ENCODE measurements around the gene GLO1. TPM values are rescaled to one million over a fixed set of nuclear protein-coding genes. Genes with fewer than 3 reads are reported as not detected.
A peak's percentile ranks its signal among the peaks of the same experiment; 100 is the strongest.

GLO1 gene
- total RNA-seq, 2 donors from 2014 or later: 68.7 to 70.8 TPM

DNA sequence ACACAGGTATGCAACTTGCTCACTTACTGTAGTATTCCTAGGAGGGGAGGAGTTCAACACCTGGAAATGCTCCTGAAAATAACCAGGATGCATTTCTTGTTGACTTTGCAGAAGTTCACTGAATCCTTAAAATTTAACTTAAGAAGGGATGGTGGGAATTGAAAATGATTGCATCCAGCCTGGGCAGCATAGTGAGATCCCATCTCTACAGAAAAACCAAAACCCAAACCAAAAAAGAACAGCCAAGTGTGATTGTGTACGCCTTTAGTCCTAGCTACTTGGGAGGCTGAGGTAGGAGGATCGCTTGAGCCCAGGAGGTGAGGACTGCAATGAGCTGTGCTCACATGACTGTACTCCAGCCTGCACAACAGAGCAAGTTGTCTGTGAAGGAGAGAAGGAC, 13.9 kb upstream of the GLO1 start:
- Histone ChIP-seq H3K27ac (no peak overlapping the region), H3K9me3 (no peaks in the 10 kb centered on the region), H3K4me1 (no peaks in the 10 kb centered on the region), H3K4me3 (no peak overlapping the region), H3K9ac (ENCODE audit: low read depth in 2 of 2, low read length in 2 of 2) (no peak overlapping the region), H3K27me3 (peaks cover 16% of the 10 kb centered on the region), H3K36me3 (no peaks in the 10 kb centered on the region)
- TF ChIP-seq, protein P1, sequence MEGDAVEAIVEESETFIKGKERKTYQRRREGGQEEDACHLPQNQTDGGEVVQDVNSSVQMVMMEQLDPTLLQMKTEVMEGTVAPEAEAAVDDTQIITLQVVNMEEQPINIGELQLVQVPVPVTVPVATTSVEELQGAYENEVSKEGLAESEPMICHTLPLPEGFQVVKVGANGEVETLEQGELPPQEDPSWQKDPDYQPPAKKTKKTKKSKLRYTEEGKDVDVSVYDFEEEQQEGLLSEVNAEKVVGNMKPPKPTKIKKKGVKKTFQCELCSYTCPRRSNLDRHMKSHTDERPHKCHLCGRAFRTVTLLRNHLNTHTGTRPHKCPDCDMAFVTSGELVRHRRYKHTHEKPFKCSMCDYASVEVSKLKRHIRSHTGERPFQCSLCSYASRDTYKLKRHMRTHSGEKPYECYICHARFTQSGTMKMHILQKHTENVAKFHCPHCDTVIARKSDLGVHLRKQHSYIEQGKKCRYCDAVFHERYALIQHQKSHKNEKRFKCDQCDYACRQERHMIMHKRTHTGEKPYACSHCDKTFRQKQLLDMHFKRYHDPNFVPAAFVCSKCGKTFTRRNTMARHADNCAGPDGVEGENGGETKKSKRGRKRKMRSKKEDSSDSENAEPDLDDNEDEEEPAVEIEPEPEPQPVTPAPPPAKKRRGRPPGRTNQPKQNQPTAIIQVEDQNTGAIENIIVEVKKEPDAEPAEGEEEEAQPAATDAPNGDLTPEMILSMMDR (IDR thresholded peaks at IDR 0.05): no peak
- intact Hi-C loops (cut with DNase I): no loop called here
- DNase-seq: no peak

DNA sequence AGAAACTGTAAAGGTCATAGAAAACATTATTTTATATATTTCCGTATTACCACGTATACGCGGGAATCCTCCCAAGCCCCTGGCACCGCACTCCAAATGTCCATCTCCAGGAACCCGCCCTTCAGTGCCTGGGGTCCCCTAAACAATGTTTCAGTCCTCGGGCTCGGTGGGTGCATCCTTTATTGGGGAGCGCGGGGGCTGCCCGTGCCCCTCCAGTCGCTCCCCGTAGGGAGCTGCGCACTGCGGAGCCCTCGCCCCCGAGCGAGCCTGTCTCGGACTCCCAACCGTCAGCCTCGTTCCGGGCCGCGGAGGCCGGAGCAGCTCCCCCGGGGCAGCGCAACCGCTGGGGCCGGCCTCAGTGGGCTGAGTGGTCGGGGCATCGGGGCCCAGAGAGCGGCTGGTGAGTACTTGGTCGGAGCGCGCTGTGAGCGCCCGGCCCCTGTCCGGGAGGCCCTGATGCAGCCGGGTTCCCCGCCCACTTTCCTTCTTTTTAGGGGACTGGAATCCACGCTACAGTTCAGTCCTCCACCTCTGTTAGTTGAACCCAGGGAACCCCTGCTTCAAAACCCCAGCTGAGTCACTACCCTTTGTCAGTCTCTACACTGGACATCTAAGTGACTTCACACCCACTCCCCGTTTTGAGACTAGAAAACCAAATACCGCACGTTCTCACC, 12.2 kb upstream of the GLO1 start, which contains the start of gene DNAH8:
Gene DNAH8, plus strand, starts transcription at position 296 of the 674 bp plus-strand sequence. CDS start 7,499 bp downstream, outside the sequence.
- intact Hi-C loops (cut with DNase I): no loop called here
- H3K9me3 ChIP-seq: no peaks in the 10 kb centered on the region
- no peaks in the 10 kb centered on the region for H3K36me3 ChIP-seq
- no peak within 1 kb of the TSS for H3K27ac ChIP-seq
- H3K4me3 ChIP-seq: peak within 1 kb of the TSS; percentile 10
- no peaks in the 10 kb centered on the region for H3K4me1 ChIP-seq
- peaks cover 16% of the 10 kb centered on the region for H3K27me3 ChIP-seq
- H3K9ac ChIP-seq (ENCODE audit: low read depth in 2 of 2, low read length in 2 of 2): no peak within 1 kb of the TSS
- TF ChIP-seq, protein P1 (IDR thresholded peaks at IDR 0.05): no peak
- no peak for DNase-seq

DNA sequence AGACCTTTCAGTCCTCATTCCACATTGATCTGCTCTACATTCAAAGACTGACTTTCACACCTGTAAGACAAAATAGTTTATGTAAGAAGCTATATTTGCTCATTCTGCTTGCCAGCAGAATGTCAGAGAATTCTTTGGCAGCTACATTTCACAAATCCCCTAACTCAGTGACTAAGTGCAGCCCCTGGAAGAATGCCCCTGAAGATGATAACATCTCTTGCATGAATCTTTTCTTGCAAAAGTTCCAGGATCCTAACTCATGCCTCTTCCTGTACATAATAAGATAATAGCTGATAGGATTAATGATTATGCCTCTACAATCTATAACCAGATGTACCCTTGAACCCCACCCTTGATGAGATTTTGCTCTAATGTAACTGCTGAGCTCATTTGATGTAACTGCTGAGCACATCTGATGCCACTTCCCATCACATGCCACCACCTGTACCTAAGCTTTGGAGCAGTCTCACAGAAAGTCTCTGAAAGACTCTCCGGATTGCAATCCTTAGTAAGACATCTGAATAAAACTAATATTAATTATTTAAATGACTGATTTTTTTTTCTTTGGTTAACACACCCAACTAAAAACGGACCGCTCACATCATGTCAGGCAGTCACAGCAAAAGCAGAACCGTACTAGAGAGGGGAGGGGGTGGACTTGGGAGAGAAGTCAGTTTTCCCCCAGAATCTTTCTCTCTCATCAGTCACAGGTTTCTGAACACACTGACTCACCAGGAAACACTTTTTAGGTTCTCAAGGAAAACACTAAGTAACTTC, 11.5 kb upstream of the GLO1 start:
- TF ChIP-seq, protein P1 (IDR thresholded peaks at IDR 0.05): no peak
- no peaks in the 10 kb centered on the region for H3K36me3 ChIP-seq
- intact Hi-C loops (cut with DNase I): no loop called here
- no peaks in the 10 kb centered on the region for H3K4me1 ChIP-seq
- H3K4me3 ChIP-seq: peak overlapping the region; percentile 10
- no peak for DNase-seq
- H3K27ac ChIP-seq: no peak overlapping the region
- H3K27me3 ChIP-seq: peaks cover 16% of the 10 kb centered on the region
- H3K9me3 ChIP-seq: no peaks in the 10 kb centered on the region
- no peak overlapping the region for H3K9ac ChIP-seq (ENCODE audit: low read depth in 2 of 2, low read length in 2 of 2)

DNA sequence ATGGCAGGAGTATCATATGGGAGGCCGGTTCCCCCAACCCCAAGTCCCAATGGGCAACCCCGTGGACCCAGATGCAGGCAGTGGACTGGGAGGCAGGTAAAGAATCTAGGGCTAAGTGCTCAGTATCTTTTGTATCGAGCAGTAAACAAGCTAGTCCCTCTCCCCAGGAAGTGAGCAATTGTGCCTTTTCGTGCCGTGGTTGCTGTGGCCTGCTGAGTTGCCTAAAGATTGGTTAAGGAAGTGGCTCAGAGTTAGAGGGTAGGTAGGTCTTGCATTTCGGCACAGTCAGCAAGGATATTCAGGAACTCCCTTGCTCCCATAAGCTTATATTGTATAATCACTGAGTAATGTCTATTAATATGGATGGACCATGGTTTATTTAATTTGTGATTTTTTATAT, 10.9 kb upstream of the GLO1 start:
- DNase-seq: peak; percentile 24
- Histone ChIP-seq H3K27me3 (peaks cover 16% of the 10 kb centered on the region), H3K9ac (ENCODE audit: low read depth in 2 of 2, low read length in 2 of 2) (no peak overlapping the region), H3K9me3 (no peaks in the 10 kb centered on the region), H3K4me3 (no peak overlapping the region), H3K36me3 (no peaks in the 10 kb centered on the region), H3K27ac (no peak overlapping the region), H3K4me1 (no peaks in the 10 kb centered on the region)
- intact Hi-C loops (cut with DNase I): no loop called here
- TF ChIP-seq, protein P1 (IDR thresholded peaks at IDR 0.05): no peak

DNA sequence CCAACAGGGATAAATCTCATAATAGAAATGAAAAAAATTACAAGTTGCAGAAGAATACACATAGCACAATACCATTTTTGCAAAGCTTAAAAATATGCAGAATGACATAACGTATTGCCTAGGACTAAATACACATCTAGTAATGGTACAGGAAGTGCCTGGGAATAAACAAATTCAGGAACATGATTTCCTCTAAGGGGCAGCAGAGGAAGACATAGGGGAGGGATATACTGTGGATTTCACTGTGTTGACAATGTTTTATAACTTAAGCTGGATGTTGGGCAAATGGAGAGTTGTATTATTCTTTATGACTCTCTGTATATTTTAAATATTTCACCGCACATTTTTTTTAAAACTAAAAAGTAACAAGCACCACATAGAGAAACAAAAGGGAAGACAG, 5.6 kb upstream of the GLO1 start:
- Histone ChIP-seq H3K27me3 (no peaks in the 10 kb centered on the region), H3K9ac (ENCODE audit: low read depth in 2 of 2, low read length in 2 of 2) (no peak overlapping the region), H3K4me3 (no peak overlapping the region), H3K27ac (no peak overlapping the region), H3K9me3 (no peaks in the 10 kb centered on the region), H3K36me3 (no peaks in the 10 kb centered on the region), H3K4me1 (no peaks in the 10 kb centered on the region)
- TF ChIP-seq, protein P1 (IDR thresholded peaks at IDR 0.05): no peak
- intact Hi-C loops (cut with DNase I): no loop called here
- no peak for DNase-seq
